ENCODE data around the gene TRIOBP. TPM values are rescaled to one million over a fixed set of nuclear protein-coding genes. Genes with fewer than 3 reads are reported as not detected.
A peak's percentile ranks its signal among the peaks of the same experiment; 100 is the strongest.

The TRIOBP gene
- total and polyA plus RNA-seq, 2 of the 4 experiments (the other 2 are of a cell fraction) = 46.4 to 69.8 TPM

DNA sequence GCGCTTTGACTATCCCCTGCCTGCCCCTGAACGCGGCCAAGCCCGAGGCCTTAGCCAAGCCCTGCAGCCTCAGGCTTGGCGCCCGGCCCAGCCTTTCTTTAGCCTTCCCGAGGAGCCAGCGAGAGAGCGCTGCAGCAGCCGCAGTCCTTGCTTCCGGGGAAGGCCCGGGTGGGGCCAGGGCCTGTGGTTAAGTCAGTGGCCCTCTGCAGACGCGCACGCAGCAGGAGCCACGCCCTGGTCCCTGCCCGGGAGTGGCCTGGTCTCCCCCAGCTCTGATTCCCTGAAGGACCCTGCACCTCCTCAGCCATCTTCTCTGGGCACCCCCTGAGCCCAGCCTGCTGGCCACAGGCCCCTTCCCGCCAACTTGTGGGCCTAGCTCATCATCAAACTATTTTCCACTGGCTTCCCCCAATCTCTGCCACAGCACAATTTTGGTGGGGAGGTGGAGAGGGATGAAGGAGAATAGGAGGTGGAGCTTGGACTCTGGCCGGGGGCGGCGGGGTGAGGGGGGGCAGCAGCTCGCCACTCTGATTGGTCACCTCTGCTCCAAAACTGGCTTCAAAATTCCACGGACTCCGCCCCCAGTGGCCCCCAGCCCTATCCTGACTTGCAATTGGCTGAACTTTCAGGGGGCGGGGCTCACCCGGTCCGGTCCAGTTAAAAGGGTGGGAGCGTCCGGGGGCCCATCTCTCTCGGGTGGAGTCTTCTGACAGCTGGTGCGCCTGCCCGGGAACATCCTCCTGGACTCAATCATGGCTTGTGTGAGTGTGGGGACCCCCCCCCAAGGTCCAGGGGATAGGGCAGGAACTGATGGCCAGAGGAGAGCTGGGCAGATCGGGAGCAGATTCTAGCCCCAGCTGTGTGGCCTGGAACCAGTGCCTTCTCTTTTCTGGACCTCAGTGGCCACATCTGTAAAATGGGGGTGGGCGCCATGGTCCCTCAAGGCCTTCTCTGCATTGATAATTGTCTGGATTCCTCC lies 21.6 kb upstream of the TRIOBP start, which contains the start of gene LGALS1:
Gene LGALS1, plus strand, starts transcription at position 686 of the 979 bp plus-strand sequence. Its CDS starts 67 bp downstream, at position 753.
- intact Hi-C loops (cut with micrococcal nuclease) (loop anchor here (1.0 to 5.0 kb wide), 2 partner anchors 32 to 128 kb away; no protein-coding TSS in a partner anchor), dilution Hi-C loops (cut with HindIII; ENCODE audit: low sequenced_read_pairs, unreplicated experiment) (no loop called here), in situ Hi-C loops (cut with MboI; ENCODE audit: low sequenced_read_pairs) (no loop called here)
- Histone ChIP-seq H3K23ac (ENCODE audit: low read depth, low read length) (peak within 1 kb of the TSS; percentile 100), H3K4ac (ENCODE audit: low read depth, low read length) (peak within 1 kb of the TSS; percentile 99), H3K56ac (ENCODE audit: extremely low read depth, insufficient read depth, low read length) (peak within 1 kb of the TSS; percentile 100), H3K18ac (ENCODE audit: low read depth, low read length) (peak within 1 kb of the TSS; percentile 87), H3K4me3 (ENCODE audit: insufficient read depth, low read depth, low read length) (peak within 1 kb of the TSS; percentile 92), H2AFZ (replicated peaks; ENCODE audit: low read length, poor library complexity) (peak within 1 kb of the TSS; percentile 92), H3K27me3 (ENCODE audit: control insufficient read depth, insufficient read depth, low read length) (no peaks in the 10 kb centered on the region), H3K9ac (ENCODE audit: low read depth, low read length) (peak within 1 kb of the TSS; percentile 97), H2BK120ac (ENCODE audit: low read depth, low read length) (peak within 1 kb of the TSS; percentile 91), H4K5ac (ENCODE audit: low read depth, low read length) (peak within 1 kb of the TSS; percentile 93), H3K27ac (ENCODE audit: insufficient read depth, low read length) (peak within 1 kb of the TSS; percentile 98), H3K14ac (replicated peaks; ENCODE audit: low read depth, low read length) (peak within 1 kb of the TSS; percentile 100), H2AK9ac (replicated peaks; ENCODE audit: low read depth, low read length, poor library complexity) (peak within 1 kb of the TSS; percentile 100), H3K4me1 (ENCODE audit: control insufficient read depth, insufficient read depth, low read length) (peaks cover 14% of the 10 kb centered on the region), H3K9me3 (ENCODE audit: control insufficient read depth, insufficient read depth, low read length) (no peaks in the 10 kb centered on the region), H4K8ac (ENCODE audit: low read depth in 2 of 2, low read length in 2 of 2) (peak within 1 kb of the TSS; percentile 89 to 93), H2AK5ac (ENCODE audit: low read depth, low read length) (peak within 1 kb of the TSS; percentile 99), H4K20me1 (ENCODE audit: insufficient read depth, low read length) (peaks cover 52% of the 10 kb centered on the region), H4K91ac (ENCODE audit: insufficient read depth, low read depth, low read length) (peak within 1 kb of the TSS; percentile 98), H3K4me2 (ENCODE audit: low read depth, low read length) (peak within 1 kb of the TSS; percentile 89), H3K36me3 (ENCODE audit: control insufficient read depth, insufficient read depth, low read length) (peaks cover 28% of the 10 kb centered on the region), H3K9me1 (ENCODE audit: insufficient read depth, low read length) (no peaks in the 10 kb centered on the region; the same call in 1 of the 2 replicates), H3K79me1 (ENCODE audit: low read depth in 1 of 2, low read length in 2 of 2) (peaks cover 12 to 71% of the 10 kb centered on the region in 2 experiments; a peak in 3 of 4 replicates), H2BK20ac (ENCODE audit: low read depth, low read length) (peak within 1 kb of the TSS; percentile 53), H2BK5ac (ENCODE audit: low read depth, low read length, poor library complexity, severe bottlenecking) (peak within 1 kb of the TSS; percentile 98), H2BK15ac (ENCODE audit: low read depth, low read length) (peak within 1 kb of the TSS; percentile 84; the same call in 2 of the 3 replicates)
- WGBS, 2 experiments (ENCODE audit: extremely low coverage in 2 of 2, insufficient read length in 1 of 2) = 4% methylated on average over 4 of the region's 34 CpGs; no CpG with 5 or more reads in 1 of the 2 experiments
- CTCF ChIA-PET = interaction anchor here (1.2 kb wide), 1 partner anchor 17 kb away, joined by 4 read pairs; no protein-coding TSS in a partner anchor
- DNase-seq = peak; percentile 97
- no TSS peak for BruUV-seq (replicated peaks)
- POLR2A ChIA-PET (ENCODE audit: unreplicated experiment) = interaction anchor here (0.6 to 2.8 kb wide), 10 partner anchors 8 to 67 kb away, joined by 3 to 23 read pairs (median 4); partner anchors contain the start of genes GGA1 and PDXP
- peak; percentile 69 for ATAC-seq (ENCODE audit: low read depth)
- TF ChIP-seq FOS (IDR thresholded peaks at IDR 0.05; ENCODE audit: low read depth, low read length) (peak; percentile 18; the same call in 1 of the 2 replicates), USF2 (IDR thresholded peaks at IDR 0.05; ENCODE audit: low read depth, low read length) (no peak), CEBPB (IDR thresholded peaks at IDR 0.05; ENCODE audit: low read depth, low read length) (no peak), BHLHE40 (IDR thresholded peaks at IDR 0.05; ENCODE audit: low read depth, low read length) (no peak), MXI1 (IDR thresholded peaks at IDR 0.05; ENCODE audit: borderline replicate concordance, low read depth, low read length) (peak; percentile 28; the same call in 1 of the 2 replicates), POLR2A (IDR thresholded peaks at IDR 0.05; ENCODE audit: low read depth, low read length) (peak; percentile 99), MAFK (IDR thresholded peaks at IDR 0.05; ENCODE audit: low read depth, low read length) (no peak), RAD21 (IDR thresholded peaks at IDR 0.05; ENCODE audit: low read length) (0 out of 2 replicates have a peak, but pooled peaks have one; percentile 21), NFE2L2 (IDR thresholded peaks at IDR 0.05; ENCODE audit: low read depth, low read length) (no peak), RCOR1 (IDR thresholded peaks at IDR 0.05; ENCODE audit: insufficient replicate concordance, low read length) (peak; percentile 53)
- TF ChIP-seq, protein P1, sequence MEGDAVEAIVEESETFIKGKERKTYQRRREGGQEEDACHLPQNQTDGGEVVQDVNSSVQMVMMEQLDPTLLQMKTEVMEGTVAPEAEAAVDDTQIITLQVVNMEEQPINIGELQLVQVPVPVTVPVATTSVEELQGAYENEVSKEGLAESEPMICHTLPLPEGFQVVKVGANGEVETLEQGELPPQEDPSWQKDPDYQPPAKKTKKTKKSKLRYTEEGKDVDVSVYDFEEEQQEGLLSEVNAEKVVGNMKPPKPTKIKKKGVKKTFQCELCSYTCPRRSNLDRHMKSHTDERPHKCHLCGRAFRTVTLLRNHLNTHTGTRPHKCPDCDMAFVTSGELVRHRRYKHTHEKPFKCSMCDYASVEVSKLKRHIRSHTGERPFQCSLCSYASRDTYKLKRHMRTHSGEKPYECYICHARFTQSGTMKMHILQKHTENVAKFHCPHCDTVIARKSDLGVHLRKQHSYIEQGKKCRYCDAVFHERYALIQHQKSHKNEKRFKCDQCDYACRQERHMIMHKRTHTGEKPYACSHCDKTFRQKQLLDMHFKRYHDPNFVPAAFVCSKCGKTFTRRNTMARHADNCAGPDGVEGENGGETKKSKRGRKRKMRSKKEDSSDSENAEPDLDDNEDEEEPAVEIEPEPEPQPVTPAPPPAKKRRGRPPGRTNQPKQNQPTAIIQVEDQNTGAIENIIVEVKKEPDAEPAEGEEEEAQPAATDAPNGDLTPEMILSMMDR (conservative IDR thresholded peaks at IDR 0.05; ENCODE audit: low read depth, low read length) = no peak
- TF ChIP-seq, protein P2, sequence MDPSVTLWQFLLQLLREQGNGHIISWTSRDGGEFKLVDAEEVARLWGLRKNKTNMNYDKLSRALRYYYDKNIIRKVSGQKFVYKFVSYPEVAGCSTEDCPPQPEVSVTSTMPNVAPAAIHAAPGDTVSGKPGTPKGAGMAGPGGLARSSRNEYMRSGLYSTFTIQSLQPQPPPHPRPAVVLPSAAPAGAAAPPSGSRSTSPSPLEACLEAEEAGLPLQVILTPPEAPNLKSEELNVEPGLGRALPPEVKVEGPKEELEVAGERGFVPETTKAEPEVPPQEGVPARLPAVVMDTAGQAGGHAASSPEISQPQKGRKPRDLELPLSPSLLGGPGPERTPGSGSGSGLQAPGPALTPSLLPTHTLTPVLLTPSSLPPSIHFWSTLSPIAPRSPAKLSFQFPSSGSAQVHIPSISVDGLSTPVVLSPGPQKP (IDR thresholded peaks at IDR 0.05; ENCODE audit: borderline replicate concordance, low read depth, low read length) = no peak

All from IMR-90 (cell line).